Ovary (tissue), 3 donors: ENCODE measurements around the gene RALGAPB.

Experiments used
- EP300 ChIP-seq: sonication (generic); formaldehyde crosslinking; IDR thresholded peaks from one replicate; pipeline ENCODE4 v1.6.1; 2017; ENCODE audit warnings: antibody characterized with exemption
- POLR2A ChIP-seq: fragments of 450-650 bp; IDR thresholded peaks from one replicate; pipeline ENCODE4 v1.6.1; 2017; ENCODE audit warnings: antibody characterized with exemption, mild to moderate bottlenecking, moderate library complexity
- TF ChIP-seq, protein P1 (sequence below), 3 donors: fragments of 450-650 bp in 2 of 3; fragments of 200-600 bp in 1 of 3; IDR thresholded peaks; one replicate each; pipeline versions ENCODE4 v1.5.1 to v1.8.0; 2016 to 2022; ENCODE audit warnings: antibody characterized with exemption in 3 of 3, mild to moderate bottlenecking in 1 of 3
- donor health status: DM: no; HTN: no; CAD: no.

DNA sequence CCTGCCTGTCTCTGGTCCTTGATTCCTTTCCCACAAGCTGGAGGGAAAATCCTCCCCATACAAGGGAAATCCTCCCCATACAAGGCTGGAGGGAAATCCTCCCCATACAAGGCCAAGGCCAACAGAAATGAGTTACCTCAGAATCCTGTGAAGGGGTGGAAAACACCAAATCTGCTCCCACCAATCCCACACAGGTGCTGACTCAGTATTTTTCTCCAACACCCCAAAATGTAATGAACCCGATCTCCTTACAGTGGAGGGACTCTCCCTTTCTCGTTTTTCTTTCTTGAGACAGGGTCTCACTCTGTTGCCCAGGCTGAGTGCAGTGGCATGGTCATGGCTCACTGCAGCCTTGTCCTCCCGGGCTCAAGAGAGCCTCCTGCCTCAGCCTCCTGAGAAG lies 43.8 kb upstream of the RALGAPB start:
- TF ChIP-seq, protein P1, sequence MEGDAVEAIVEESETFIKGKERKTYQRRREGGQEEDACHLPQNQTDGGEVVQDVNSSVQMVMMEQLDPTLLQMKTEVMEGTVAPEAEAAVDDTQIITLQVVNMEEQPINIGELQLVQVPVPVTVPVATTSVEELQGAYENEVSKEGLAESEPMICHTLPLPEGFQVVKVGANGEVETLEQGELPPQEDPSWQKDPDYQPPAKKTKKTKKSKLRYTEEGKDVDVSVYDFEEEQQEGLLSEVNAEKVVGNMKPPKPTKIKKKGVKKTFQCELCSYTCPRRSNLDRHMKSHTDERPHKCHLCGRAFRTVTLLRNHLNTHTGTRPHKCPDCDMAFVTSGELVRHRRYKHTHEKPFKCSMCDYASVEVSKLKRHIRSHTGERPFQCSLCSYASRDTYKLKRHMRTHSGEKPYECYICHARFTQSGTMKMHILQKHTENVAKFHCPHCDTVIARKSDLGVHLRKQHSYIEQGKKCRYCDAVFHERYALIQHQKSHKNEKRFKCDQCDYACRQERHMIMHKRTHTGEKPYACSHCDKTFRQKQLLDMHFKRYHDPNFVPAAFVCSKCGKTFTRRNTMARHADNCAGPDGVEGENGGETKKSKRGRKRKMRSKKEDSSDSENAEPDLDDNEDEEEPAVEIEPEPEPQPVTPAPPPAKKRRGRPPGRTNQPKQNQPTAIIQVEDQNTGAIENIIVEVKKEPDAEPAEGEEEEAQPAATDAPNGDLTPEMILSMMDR (IDR thresholded peaks at IDR 0.05), result no peak
- TF ChIP-seq POLR2A, result no peak
- TF ChIP-seq EP300, result no peak
